Smooth muscle cell (in vitro differentiated cells): ENCODE results near the gene FBXO27. TPM values are rescaled to one million over a fixed set of nuclear protein-coding genes. Genes with fewer than 3 reads are reported as not detected.

Experiments
- DNase-seq: peaks from one replicate; lab custom pipeline; 2025; ENCODE audit not compliant: unreplicated experiment; lab: John Stamatoyannopoulos, UW
- H2AFZ ChIP-seq: fragments of 200-600 bp; sonication (generic); 2 replicates; pipeline ENCODE4 v1.6.0; 2016; ENCODE audit warnings: antibody characterized with exemption, low read depth, mild to moderate bottlenecking
- H3F3A ChIP-seq: fragments of 200-600 bp; sonication (generic); 2 replicates; pipeline ENCODE4 v1.6.0; 2017; ENCODE audit warnings: antibody characterized with exemption, low read depth
- H3K27ac ChIP-seq: fragments of 200-600 bp; sonication (generic); 2 replicates; pipeline ENCODE4 v1.5.1; 2016; ENCODE audit warnings: low read depth, mild to moderate bottlenecking
- H3K27me3 ChIP-seq: fragments of 200-600 bp; sonication (generic); 2 replicates; pipeline ENCODE4 v1.6.1; 2016; ENCODE audit warnings: low read depth, mild to moderate bottlenecking
- H3K36me3 ChIP-seq: fragments of 200-600 bp; sonication (generic); 2 replicates; pipeline ENCODE4 v1.5.1; 2016; ENCODE audit warnings: low read depth
- H3K4me1 ChIP-seq: fragments of 200-600 bp; sonication (generic); 2 replicates; pipeline ENCODE4 v1.5.1; 2016; ENCODE audit warnings: low read depth
- H3K4me2 ChIP-seq: fragments of 200-600 bp; sonication (generic); 2 replicates; pipeline ENCODE4 v1.6.0; 2016; ENCODE audit warnings: mild to moderate bottlenecking
- H3K4me3 ChIP-seq: fragments of 200-600 bp; sonication (generic); 2 replicates; pipeline ENCODE4 v1.5.1; 2016; ENCODE audit warnings: mild to moderate bottlenecking
- H3K79me2 ChIP-seq: fragments of 200-600 bp; sonication (generic); 2 replicates; pipeline ENCODE4 v1.6.0; 2016; ENCODE audit warnings: low read depth, mild to moderate bottlenecking
- H3K9ac ChIP-seq: fragments of 200-600 bp; sonication (generic); 2 replicates; pipeline ENCODE4 v1.6.0; 2016; ENCODE audit warnings: low read depth
- H3K9me3 ChIP-seq: fragments of 200-600 bp; sonication (generic); replicated peaks from 2 replicates; pipeline ENCODE4 v1.5.1; 2016; ENCODE audit warnings: low read depth
- H4K20me1 ChIP-seq: fragments of 200-600 bp; sonication (generic); 2 replicates; pipeline ENCODE4 v1.6.0; 2016; ENCODE audit warnings: low read depth
- WGBS: methylation state at CpG from one replicate; pipeline ENCODE4 v1.1.7; 2016; ENCODE audit warnings: low lambda C conversion rate; 5-methylcytosine and 5-hydroxymethylcytosine counted together
- polyA plus RNA-seq: library from polyadenylated mRNA; unstranded; fragments of >200 nt; fragmentation: Nextera tagmentation; extraction: Ambion mirVana; gene quantifications from 2 replicates; pipeline ENCODE4 v1.2.1, GENCODE V29; 2016
- total RNA-seq: library from RNA; depleted of rRNA; stranded (reverse); fragments of >200 nt; gene quantifications from 2 replicates; pipeline ENCODE4 v1.2.3, GENCODE V29; 2014
- TF ChIP-seq, protein P1 (sequence below): fragments of 200-600 bp; sonication (generic); IDR thresholded peaks from 2 replicates; pipeline ENCODE4 v1.5.1; 2017; ENCODE audit warnings: borderline replicate concordance, mild to moderate bottlenecking, antibody characterized with exemption; ENCODE audit not compliant: insufficient read depth, poor library complexity, severe bottlenecking

FBXO27 gene
- total and polyA plus RNA-seq, 2 experiments from 2014 or later: 1.9 to 2.8 TPM

DNA sequence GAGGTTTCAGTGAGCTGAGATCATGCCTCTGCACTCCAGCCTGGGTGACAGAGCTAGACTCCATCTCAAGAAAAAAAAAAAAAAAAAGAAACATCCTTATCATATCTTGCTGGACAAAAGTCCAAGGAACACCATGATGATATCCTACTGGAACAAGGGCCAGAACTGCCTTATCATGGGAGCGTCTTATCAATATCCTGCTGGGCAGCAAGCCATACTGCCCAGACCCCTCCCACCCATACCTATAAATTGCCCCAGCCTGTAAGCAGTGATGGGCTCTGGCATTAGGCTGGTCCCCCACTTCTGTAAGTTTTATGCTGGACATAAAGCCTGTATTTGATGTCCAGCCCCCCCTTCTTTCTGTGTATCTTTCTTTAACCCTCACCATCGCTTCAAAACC is 14.7 kb upstream of the FBXO27 start:
- no peaks in the 10 kb centered on the region for H3K36me3 ChIP-seq
- WGBS: 89% methylated on average over 2 of the region's 2 CpGs
- no peak overlapping the region for H2AFZ ChIP-seq
- no peak overlapping the region for H3K27ac ChIP-seq
- H3K9me3 ChIP-seq: no peaks in the 10 kb centered on the region
- no peak overlapping the region for H3K4me3 ChIP-seq
- H3K9ac ChIP-seq: no peak overlapping the region
- H4K20me1 ChIP-seq: no peaks in the 10 kb centered on the region
- DNase-seq: no peak
- no peaks in the 10 kb centered on the region for H3K79me2 ChIP-seq
- no peaks in the 10 kb centered on the region for H3F3A ChIP-seq
- no peak overlapping the region for H3K4me2 ChIP-seq
- TF ChIP-seq, protein P1, sequence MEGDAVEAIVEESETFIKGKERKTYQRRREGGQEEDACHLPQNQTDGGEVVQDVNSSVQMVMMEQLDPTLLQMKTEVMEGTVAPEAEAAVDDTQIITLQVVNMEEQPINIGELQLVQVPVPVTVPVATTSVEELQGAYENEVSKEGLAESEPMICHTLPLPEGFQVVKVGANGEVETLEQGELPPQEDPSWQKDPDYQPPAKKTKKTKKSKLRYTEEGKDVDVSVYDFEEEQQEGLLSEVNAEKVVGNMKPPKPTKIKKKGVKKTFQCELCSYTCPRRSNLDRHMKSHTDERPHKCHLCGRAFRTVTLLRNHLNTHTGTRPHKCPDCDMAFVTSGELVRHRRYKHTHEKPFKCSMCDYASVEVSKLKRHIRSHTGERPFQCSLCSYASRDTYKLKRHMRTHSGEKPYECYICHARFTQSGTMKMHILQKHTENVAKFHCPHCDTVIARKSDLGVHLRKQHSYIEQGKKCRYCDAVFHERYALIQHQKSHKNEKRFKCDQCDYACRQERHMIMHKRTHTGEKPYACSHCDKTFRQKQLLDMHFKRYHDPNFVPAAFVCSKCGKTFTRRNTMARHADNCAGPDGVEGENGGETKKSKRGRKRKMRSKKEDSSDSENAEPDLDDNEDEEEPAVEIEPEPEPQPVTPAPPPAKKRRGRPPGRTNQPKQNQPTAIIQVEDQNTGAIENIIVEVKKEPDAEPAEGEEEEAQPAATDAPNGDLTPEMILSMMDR: no peak
- H3K27me3 ChIP-seq: no peaks in the 10 kb centered on the region
- H3K4me1 ChIP-seq: no peaks in the 10 kb centered on the region

DNA sequence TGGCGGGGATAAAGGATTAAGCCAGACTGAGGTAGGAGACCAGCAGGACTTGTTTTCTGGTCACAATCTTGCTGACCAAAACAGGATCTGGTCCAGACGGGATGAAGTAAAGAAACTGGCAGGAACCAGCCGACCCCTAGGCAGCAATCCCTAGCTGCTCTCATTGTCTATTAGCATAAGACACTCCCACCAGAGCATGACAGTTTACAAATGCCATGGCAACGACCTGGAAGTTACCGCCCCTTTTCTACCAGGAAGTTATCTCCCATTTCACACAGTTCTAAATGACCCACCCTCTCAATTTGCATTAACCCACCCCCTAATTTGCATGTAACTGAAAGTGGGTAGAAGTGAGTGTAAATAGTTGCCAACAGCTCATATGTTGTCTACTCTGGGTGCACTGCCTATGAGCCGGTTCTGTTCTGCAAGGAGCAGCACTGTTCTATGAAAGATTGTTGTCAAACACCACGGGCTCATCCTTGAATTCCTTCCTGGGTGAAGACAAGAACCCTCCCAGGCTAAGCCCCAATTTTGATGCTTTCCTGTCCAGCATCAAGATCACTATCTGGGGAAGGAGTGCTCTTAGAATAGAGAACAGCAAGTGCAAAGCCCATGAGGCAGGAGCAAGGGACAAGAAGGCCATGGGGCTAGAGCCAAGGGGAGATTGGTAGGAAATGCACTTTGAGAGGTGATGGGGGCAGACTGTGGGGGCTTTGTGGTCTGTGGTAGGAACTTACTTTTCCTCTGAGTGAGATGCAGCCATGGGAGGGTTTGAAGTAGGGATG is 13.9 kb upstream of the FBXO27 start:
- no peak overlapping the region for H3K4me2 ChIP-seq
- H4K20me1 ChIP-seq: no peaks in the 10 kb centered on the region
- H3K4me3 ChIP-seq: no peak overlapping the region
- no peaks in the 10 kb centered on the region for H3K4me1 ChIP-seq
- H3F3A ChIP-seq: no peaks in the 10 kb centered on the region
- no peak overlapping the region for H2AFZ ChIP-seq
- no peaks in the 10 kb centered on the region for H3K9me3 ChIP-seq
- 79% methylated on average over 7 of the region's 7 CpGs for WGBS
- no peaks in the 10 kb centered on the region for H3K27me3 ChIP-seq
- DNase-seq: no peak
- H3K9ac ChIP-seq: no peak overlapping the region
- no peaks in the 10 kb centered on the region for H3K36me3 ChIP-seq
- TF ChIP-seq, protein P1: no peak
- no peak overlapping the region for H3K27ac ChIP-seq
- no peaks in the 10 kb centered on the region for H3K79me2 ChIP-seq

DNA sequence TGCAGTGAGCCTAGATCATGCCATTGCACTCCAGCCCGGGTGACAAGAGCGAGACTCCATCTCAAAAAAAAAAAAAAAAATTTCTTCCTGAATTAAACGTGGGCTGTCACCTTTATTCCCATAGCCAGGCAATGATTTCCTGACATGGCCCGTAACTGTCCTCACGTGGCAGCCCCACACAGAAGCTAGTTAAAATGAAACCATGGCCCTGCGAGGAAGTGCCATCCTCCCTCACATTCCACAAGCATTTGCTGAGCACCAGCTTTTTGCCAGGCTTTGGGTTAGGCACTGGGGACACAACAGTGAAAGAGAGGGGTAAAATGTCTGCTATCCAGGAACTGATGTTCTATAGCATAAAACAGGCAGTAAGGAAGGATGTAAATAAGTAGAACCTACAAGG is 13.2 kb upstream of the FBXO27 start:
- TF ChIP-seq, protein P1: no peak
- Histone ChIP-seq H3K27me3 (no peaks in the 10 kb centered on the region), H4K20me1 (no peaks in the 10 kb centered on the region), H3K9me3 (no peaks in the 10 kb centered on the region), H3K36me3 (no peaks in the 10 kb centered on the region), H3F3A (no peaks in the 10 kb centered on the region), H3K4me2 (no peak overlapping the region), H3K9ac (no peak overlapping the region), H3K27ac (no peak overlapping the region), H3K4me3 (no peak overlapping the region), H3K79me2 (no peaks in the 10 kb centered on the region), H2AFZ (no peak overlapping the region), H3K4me1 (no peaks in the 10 kb centered on the region)
- 86% methylated on average over 6 of the region's 6 CpGs for WGBS
- no peak for DNase-seq

DNA sequence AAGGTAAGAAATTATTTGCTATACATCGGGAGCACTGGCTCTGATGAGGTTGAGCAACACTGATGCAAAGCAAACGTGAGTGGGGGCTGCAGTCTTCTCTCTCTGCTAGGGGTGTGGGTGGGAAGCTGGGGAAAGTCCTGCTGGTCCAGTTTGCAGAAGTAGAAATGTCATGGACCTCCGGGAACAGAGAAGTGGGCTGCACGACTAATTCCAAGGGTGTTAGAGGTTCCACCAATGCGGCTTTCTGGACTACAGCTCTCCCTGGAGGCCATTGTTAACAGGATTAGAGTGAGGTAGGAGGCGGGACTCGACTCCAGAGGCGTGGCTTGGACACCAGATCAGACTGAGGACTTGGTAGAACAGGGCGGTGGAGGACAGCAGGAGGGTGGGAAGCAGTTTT is 5.7 kb upstream of the FBXO27 start:
- H3K9me3 ChIP-seq: no peaks in the 10 kb centered on the region
- H3K4me2 ChIP-seq: peak overlapping the region; percentile 40
- WGBS: 25% methylated on average over 9 of the region's 9 CpGs
- TF ChIP-seq, protein P1: no peak
- no peak overlapping the region for H3K9ac ChIP-seq
- no peaks in the 10 kb centered on the region for H3K27me3 ChIP-seq
- H3K36me3 ChIP-seq: no peaks in the 10 kb centered on the region
- H3K79me2 ChIP-seq: no peaks in the 10 kb centered on the region
- no peaks in the 10 kb centered on the region for H4K20me1 ChIP-seq
- H3F3A ChIP-seq: no peaks in the 10 kb centered on the region
- peaks cover 5% of the 10 kb centered on the region for H3K4me1 ChIP-seq
- H3K27ac ChIP-seq: no peak overlapping the region
- H3K4me3 ChIP-seq: no peak overlapping the region
- no peak for DNase-seq
- no peak overlapping the region for H2AFZ ChIP-seq
